CD4-positive, alpha-beta T cell treated with Interferon gamma for 1 hour (primary cell): ENCODE data around the gene MRPL17.

Experiments
- DNase-seq: peaks from one replicate; pipeline ENCODE4 v3.0.0-alpha.2; 2020

MRPL17 gene

GRCh38 chr11:6681949-6682348 lies 1.2 kb downstream of the MRPL17 start:
- no peak for DNase-seq

- no peak for DNase-seq
Observed at GRCh38 chr11:6681505-6681904, 1.6 kb downstream of the MRPL17 start.

GRCh38 chr11:6677018-6677417 lies 6.1 kb downstream of the MRPL17 start:
- DNase-seq, result no peak

- DNase-seq, result no peak
Observed at GRCh38 chr11:6674862-6675261, 8.3 kb downstream of the MRPL17 start.

GRCh38 chr11:6674219-6674597 lies 8.9 kb downstream of the MRPL17 start:
- no peak for DNase-seq

- DNase-seq, result no peak
Observed at GRCh38 chr11:6673523-6674218, 9.5 kb downstream of the MRPL17 start.

- DNase-seq, result no peak
Observed at GRCh38 chr11:6671991-6672390, 11.1 kb downstream of the MRPL17 start.

- DNase-seq, result no peak
Observed at GRCh38 chr11:6670202-6670830, 12.8 kb downstream of the MRPL17 start.

GRCh38 chr11:6667733-6668374 lies 15.3 kb downstream of the MRPL17 start:
- DNase-seq, result peak; percentile 47

GRCh38 chr11:6666302-6667183 lies 16.6 kb downstream of the MRPL17 start:
- no peak for DNase-seq

GRCh38 chr11:6664551-6664950 lies 18.6 kb downstream of the MRPL17 start:
- DNase-seq, result no peak

GRCh38 chr11:6663794-6664469 lies 19.2 kb downstream of the MRPL17 start:
- no peak for DNase-seq

- no peak for DNase-seq
Observed at GRCh38 chr11:6660712-6661111, 22.4 kb downstream of the MRPL17 start.

GRCh38 chr11:6658647-6659046 lies 24.5 kb downstream of the MRPL17 start:
- DNase-seq, result no peak

- DNase-seq, result no peak
Observed at GRCh38 chr11:6657346-6657745, 25.8 kb downstream of the MRPL17 start.

- DNase-seq, result no peak
Observed at GRCh38 chr11:6656936-6657335, 26.2 kb downstream of the MRPL17 start.

GRCh38 chr11:6656584-6656915 lies 26.6 kb downstream of the MRPL17 start:
- no peak for DNase-seq

- no peak for DNase-seq
Observed at GRCh38 chr11:6655790-6656583, 27.2 kb downstream of the MRPL17 start, which contains the start of gene DCHS1. DCHS1 (minus strand) TSS chr11:6655809; CDS start chr11:6641613, 14,196 bp downstream.

GRCh38 chr11:6655020-6655789 lies 27.9 kb downstream of the MRPL17 start:
- peak; percentile 25 for DNase-seq

GRCh38 chr11:6654281-6655019 lies 28.7 kb downstream of the MRPL17 start:
- no peak for DNase-seq
